Osteoblast (primary cell): ENCODE measurements around the gene CRYGS. TPM values are rescaled to one million over a fixed set of nuclear protein-coding genes. Genes with fewer than 3 reads are reported as not detected.

Experiments used
- DNase-seq: peaks from one replicate; pipeline ENCODE4 v3.0.0; 2011; ENCODE audit warnings: low spot score, mixed read lengths; ENCODE audit not compliant: insufficient read length; ENCODE audit errors: missing footprints
- H2AFZ ChIP-seq: 2 replicates; pipeline ENCODE4 v1.6.0; 2011; ENCODE audit warnings: mild to moderate bottlenecking, low read length
- H3K27ac ChIP-seq: 2 replicates; pipeline ENCODE4 v1.5.1; 2011; ENCODE audit warnings: mild to moderate bottlenecking, low read depth, low read length, moderate library complexity
- H3K27me3 ChIP-seq: 2 replicates; pipeline ENCODE4 v1.6.0; 2012; ENCODE audit warnings: mild to moderate bottlenecking, control low read depth, inconsistent platforms, low read length, moderate library complexity; ENCODE audit not compliant: insufficient read depth
- H3K36me3 ChIP-seq: 2 replicates; pipeline ENCODE4 v1.5.1; 2011; ENCODE audit warnings: mild to moderate bottlenecking, low read length, control low read depth, moderate library complexity; ENCODE audit not compliant: insufficient read depth
- H3K4me1 ChIP-seq: 2 replicates; pipeline ENCODE4 v1.5.1; 2011; ENCODE audit warnings: mild to moderate bottlenecking, low read length, control low read depth, moderate library complexity; ENCODE audit not compliant: insufficient read depth
- H3K4me2 ChIP-seq: 2 replicates; pipeline ENCODE4 v1.6.0; 2011; ENCODE audit warnings: mild to moderate bottlenecking, low read length; ENCODE audit not compliant: insufficient read depth
- H3K4me3 ChIP-seq: fragments of 200-600 bp; sonication (generic); 3 replicates; pipeline ENCODE4 v1.5.1; 2012; ENCODE audit warnings: mild to moderate bottlenecking, low read length, inconsistent platforms; ENCODE audit not compliant: insufficient read depth
- H3K79me2 ChIP-seq: 2 replicates; pipeline ENCODE4 v1.6.0; 2012; ENCODE audit warnings: mild to moderate bottlenecking, low read length, control low read depth, inconsistent platforms; ENCODE audit not compliant: insufficient read depth
- H3K9me3 ChIP-seq: 2 replicates; pipeline ENCODE4 v1.5.1; 2011; ENCODE audit warnings: low read depth, low read length, control low read depth
- H4K20me1 ChIP-seq: 2 replicates; pipeline ENCODE4 v1.6.0; 2012; ENCODE audit warnings: mild to moderate bottlenecking, low read length, control low read depth; ENCODE audit not compliant: insufficient read depth
- total RNA-seq: library from RNA; depleted of rRNA; stranded (reverse); fragments of >200 nt; gene quantifications from 2 replicates; pipeline ENCODE4 v1.2.3, GENCODE V29; 2012
- TF ChIP-seq, protein P1 (sequence below): IDR thresholded peaks from 2 replicates; pipeline ENCODE4 v1.5.1; 2011; ENCODE audit warnings: mild to moderate bottlenecking, low read depth, low read length, moderate library complexity; ENCODE audit errors: extremely low read depth

CRYGS gene
- total RNA-seq, 1 donor: 1.8 TPM

DNA sequence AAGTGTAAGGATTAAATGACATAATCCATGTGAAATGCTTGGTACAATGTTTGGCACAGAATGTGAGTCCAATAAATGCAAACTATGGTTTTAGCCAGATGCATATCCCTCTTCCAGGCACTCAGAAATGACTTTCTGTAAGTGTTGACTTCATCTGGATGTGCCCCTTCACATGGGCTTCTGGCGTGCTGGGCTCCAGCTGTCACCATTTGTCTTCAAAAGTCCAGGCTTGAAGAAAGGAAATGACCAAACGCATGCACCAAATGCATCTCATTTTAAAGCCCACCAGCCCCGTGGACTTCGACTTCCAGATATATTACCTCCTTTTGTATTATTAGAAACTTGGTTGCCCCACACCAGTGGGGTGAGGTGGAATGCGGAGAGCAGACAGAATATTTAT, 23.7 kb downstream of the CRYGS start:
- H2AFZ ChIP-seq: no peak overlapping the region
- H3K36me3 ChIP-seq: no peaks in the 10 kb centered on the region
- no peaks in the 10 kb centered on the region for H3K9me3 ChIP-seq
- H3K4me1 ChIP-seq: no peaks in the 10 kb centered on the region
- TF ChIP-seq, protein P1, sequence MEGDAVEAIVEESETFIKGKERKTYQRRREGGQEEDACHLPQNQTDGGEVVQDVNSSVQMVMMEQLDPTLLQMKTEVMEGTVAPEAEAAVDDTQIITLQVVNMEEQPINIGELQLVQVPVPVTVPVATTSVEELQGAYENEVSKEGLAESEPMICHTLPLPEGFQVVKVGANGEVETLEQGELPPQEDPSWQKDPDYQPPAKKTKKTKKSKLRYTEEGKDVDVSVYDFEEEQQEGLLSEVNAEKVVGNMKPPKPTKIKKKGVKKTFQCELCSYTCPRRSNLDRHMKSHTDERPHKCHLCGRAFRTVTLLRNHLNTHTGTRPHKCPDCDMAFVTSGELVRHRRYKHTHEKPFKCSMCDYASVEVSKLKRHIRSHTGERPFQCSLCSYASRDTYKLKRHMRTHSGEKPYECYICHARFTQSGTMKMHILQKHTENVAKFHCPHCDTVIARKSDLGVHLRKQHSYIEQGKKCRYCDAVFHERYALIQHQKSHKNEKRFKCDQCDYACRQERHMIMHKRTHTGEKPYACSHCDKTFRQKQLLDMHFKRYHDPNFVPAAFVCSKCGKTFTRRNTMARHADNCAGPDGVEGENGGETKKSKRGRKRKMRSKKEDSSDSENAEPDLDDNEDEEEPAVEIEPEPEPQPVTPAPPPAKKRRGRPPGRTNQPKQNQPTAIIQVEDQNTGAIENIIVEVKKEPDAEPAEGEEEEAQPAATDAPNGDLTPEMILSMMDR: no peak
- H3K27me3 ChIP-seq: peaks cover 23% of the 10 kb centered on the region
- no peak overlapping the region for H3K4me2 ChIP-seq
- H3K4me3 ChIP-seq: no peak overlapping the region
- DNase-seq: no peak
- H3K27ac ChIP-seq: no peak overlapping the region
- no peaks in the 10 kb centered on the region for H3K79me2 ChIP-seq
- no peaks in the 10 kb centered on the region for H4K20me1 ChIP-seq

GRCh38 chr3:186519021-186519658, 25.0 kb downstream of the CRYGS start:
- TF ChIP-seq, protein P1: no peak
- Histone ChIP-seq H3K36me3 (no peaks in the 10 kb centered on the region), H3K79me2 (no peaks in the 10 kb centered on the region), H3K27ac (no peak overlapping the region), H3K4me1 (no peaks in the 10 kb centered on the region), H2AFZ (no peak overlapping the region), H3K27me3 (peaks cover 30% of the 10 kb centered on the region), H3K4me3 (no peak overlapping the region), H3K9me3 (no peaks in the 10 kb centered on the region), H4K20me1 (no peaks in the 10 kb centered on the region), H3K4me2 (no peak overlapping the region)
- DNase-seq: no peak

DNA sequence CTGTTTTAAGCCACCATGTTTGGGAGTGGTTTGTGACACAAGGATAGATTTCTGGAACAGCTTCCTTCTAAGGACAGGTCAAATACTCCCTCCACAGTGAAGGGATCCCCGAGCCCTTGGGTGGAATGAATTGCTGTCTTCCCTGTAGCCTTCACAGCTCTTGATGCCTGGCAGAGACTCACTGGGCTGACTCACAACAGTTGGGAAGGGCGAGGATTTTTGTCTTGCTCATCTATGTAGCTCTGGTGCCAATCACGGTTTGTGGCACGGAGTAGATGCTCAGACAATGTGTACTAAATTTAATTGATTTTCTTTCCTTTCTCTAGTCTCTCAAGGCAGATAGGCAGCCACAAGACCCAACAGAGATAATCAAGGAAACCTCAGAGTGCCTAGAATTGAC, 27.0 kb downstream of the CRYGS start:
- H3K4me2 ChIP-seq: no peak overlapping the region
- no peaks in the 10 kb centered on the region for H3K36me3 ChIP-seq
- no peak overlapping the region for H3K4me3 ChIP-seq
- TF ChIP-seq, protein P1: no peak
- H3K27ac ChIP-seq: no peak overlapping the region
- peaks cover 26% of the 10 kb centered on the region for H3K27me3 ChIP-seq
- no peak for DNase-seq
- H4K20me1 ChIP-seq: no peaks in the 10 kb centered on the region
- H3K79me2 ChIP-seq: no peaks in the 10 kb centered on the region
- no peak overlapping the region for H2AFZ ChIP-seq
- H3K9me3 ChIP-seq: no peaks in the 10 kb centered on the region
- H3K4me1 ChIP-seq: no peaks in the 10 kb centered on the region

- H3K4me2 ChIP-seq: no peak overlapping the region
- TF ChIP-seq, protein P1: no peak
These were observed 27.5 kb downstream of the CRYGS start for GRCh38 chr3:186516646-186517045.

More at GRCh38 chr3:186516646-186517045, 27.5 kb downstream of the CRYGS start:
- H2AFZ ChIP-seq: no peak overlapping the region
- no peak overlapping the region for H3K27ac ChIP-seq
- no peaks in the 10 kb centered on the region for H3K36me3 ChIP-seq
- H3K27me3 ChIP-seq: peaks cover 29% of the 10 kb centered on the region
- no peaks in the 10 kb centered on the region for H3K4me1 ChIP-seq
- no peaks in the 10 kb centered on the region for H4K20me1 ChIP-seq
- H3K4me3 ChIP-seq: no peak overlapping the region
- H3K79me2 ChIP-seq: no peaks in the 10 kb centered on the region
- DNase-seq: no peak
- no peaks in the 10 kb centered on the region for H3K9me3 ChIP-seq
